Body of pancreas (tissue), 4 donors: ENCODE measurements around the gene UQCR10.

Source experiments
- POLR2A ChIP-seq, 3 donors: fragments of 450-650 bp; IDR thresholded peaks; one replicate each; pipeline ENCODE4 v1.6.1; 2016; ENCODE audit warnings: antibody characterized with exemption in 3 of 3, mild to moderate bottlenecking in 2 of 3
- TF ChIP-seq, protein P1 (sequence below), 7 experiments: fragments of 450-650 bp in 4 of 7; fragments of 200-600 bp in 3 of 7; sonication (generic) in 3 of 7; IDR thresholded peaks; one replicate each; pipeline ENCODE4 v1.5.1; 2016 to 2019; ENCODE audit warnings: antibody characterized with exemption in 7 of 7

DNA sequence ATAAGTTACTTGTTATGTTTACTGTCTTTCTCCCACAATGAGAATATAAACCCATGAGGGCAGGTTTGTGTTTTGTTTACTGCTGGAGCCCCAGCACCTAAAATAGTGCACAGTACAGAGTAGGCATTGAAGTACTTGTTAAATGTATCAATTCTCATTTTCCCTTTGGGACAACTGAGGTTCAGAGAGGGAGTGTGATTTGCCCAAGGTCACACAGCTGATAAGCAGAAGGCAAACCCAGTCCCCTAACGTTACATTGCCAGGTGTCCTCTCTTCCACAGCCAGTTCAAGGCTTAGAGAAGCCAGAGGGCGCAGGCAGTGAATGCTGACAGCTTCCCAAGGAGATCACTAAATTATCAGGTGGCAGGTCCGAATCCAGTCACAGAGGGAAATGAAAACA lies 17.1 kb upstream of the UQCR10 start:
- TF ChIP-seq, protein P1, sequence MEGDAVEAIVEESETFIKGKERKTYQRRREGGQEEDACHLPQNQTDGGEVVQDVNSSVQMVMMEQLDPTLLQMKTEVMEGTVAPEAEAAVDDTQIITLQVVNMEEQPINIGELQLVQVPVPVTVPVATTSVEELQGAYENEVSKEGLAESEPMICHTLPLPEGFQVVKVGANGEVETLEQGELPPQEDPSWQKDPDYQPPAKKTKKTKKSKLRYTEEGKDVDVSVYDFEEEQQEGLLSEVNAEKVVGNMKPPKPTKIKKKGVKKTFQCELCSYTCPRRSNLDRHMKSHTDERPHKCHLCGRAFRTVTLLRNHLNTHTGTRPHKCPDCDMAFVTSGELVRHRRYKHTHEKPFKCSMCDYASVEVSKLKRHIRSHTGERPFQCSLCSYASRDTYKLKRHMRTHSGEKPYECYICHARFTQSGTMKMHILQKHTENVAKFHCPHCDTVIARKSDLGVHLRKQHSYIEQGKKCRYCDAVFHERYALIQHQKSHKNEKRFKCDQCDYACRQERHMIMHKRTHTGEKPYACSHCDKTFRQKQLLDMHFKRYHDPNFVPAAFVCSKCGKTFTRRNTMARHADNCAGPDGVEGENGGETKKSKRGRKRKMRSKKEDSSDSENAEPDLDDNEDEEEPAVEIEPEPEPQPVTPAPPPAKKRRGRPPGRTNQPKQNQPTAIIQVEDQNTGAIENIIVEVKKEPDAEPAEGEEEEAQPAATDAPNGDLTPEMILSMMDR (IDR thresholded peaks at IDR 0.05) = no peak
- TF ChIP-seq POLR2A (IDR thresholded peaks at IDR 0.05) = no peak
